SK-N-SH (cell line): ENCODE results near the gene SEC62. TPM values are rescaled to one million over a fixed set of nuclear protein-coding genes. Genes with fewer than 3 reads are reported as not detected.

Source experiments
- CTCF ChIA-PET: fragments of 300-600, 350-600 bp; formaldehyde crosslinking; extraction: SDS; loops from one replicate; lab custom pipeline; 2021; lab: Yijun Ruan, JAX
- POLR2A ChIA-PET: fragments of 350-600 bp; sonication (Branson Sonifier 250); formaldehyde crosslinking; extraction: SDS; loops from one replicate; lab custom pipeline; 2020; ENCODE audit warnings: antibody characterized with exemption, inconsistent platforms; lab: Yijun Ruan, JAX
- DNase-seq: peaks from one replicate; pipeline ENCODE4 v3.0.0; 2012
- H2AFZ ChIP-seq: fragments of 200-600 bp; sonication (generic); 2 replicates; pipeline ENCODE4 v1.8.1; 2016; ENCODE audit warnings: antibody characterized with exemption, mild to moderate bottlenecking, low read depth
- H3F3A ChIP-seq: fragments of 200-600 bp; sonication (generic); replicated peaks from 2 replicates; pipeline ENCODE3; 2016; ENCODE audit warnings: antibody characterized with exemption, mild to moderate bottlenecking; ENCODE audit not compliant: insufficient read depth
- H3K27ac ChIP-seq, 2 experiments: fragments of 200-500 bp in 1 of 2; fragments of 200-600 bp in 1 of 2; sonication (Bioruptor generic) in 1 of 2; sonication (generic), shearing (Covaris generic) in 1 of 2; 2 replicates each; pipeline versions ENCODE4 v1.5.1 to v1.6.1; 2014 to 2016; ENCODE audit warnings: low read depth in 2 of 2, inconsistent platforms in 1 of 2, low read length in 1 of 2, mild to moderate bottlenecking in 1 of 2, mixed read lengths in 1 of 2
- H3K27me3 ChIP-seq: fragments of 200-600 bp; sonication (generic), shearing (Covaris generic); 2 replicates; pipeline ENCODE4 v1.6.1; 2016; ENCODE audit warnings: mixed run types; ENCODE audit not compliant: insufficient read depth
- H3K36me3 ChIP-seq, 2 experiments: fragments of 200-500 bp in 1 of 2; fragments of 200-600 bp in 1 of 2; sonication (Bioruptor generic) in 1 of 2; sonication (generic) in 1 of 2; replicated peaks in 1 of 2; 2 replicates each; pipeline versions ENCODE3 to v1.5.1; 2014 to 2016; ENCODE audit warnings: low read length in 1 of 2, mild to moderate bottlenecking in 1 of 2; ENCODE audit not compliant: insufficient read depth in 2 of 2, control insufficient read depth in 1 of 2
- H3K4me1 ChIP-seq, 2 experiments: fragments of 200-500 bp in 1 of 2; fragments of 200-600 bp in 1 of 2; sonication (Bioruptor generic) in 1 of 2; sonication (generic), shearing (Covaris generic) in 1 of 2; 2 replicates each; pipeline versions ENCODE4 v1.5.1 to v1.6.1; 2014 to 2016; ENCODE audit warnings: low read depth in 1 of 2, low read length in 1 of 2, mixed run types in 1 of 2; ENCODE audit not compliant: insufficient read depth in 2 of 2, control insufficient read depth in 1 of 2
- H3K4me2 ChIP-seq: fragments of 200-600 bp; sonication (generic), shearing (Covaris generic); 2 replicates; pipeline ENCODE4 v1.6.1; 2017; ENCODE audit warnings: mixed run types
- H3K4me3 ChIP-seq, 2 experiments: fragments of 200-500 bp in 1 of 2; fragments of 200-600 bp in 1 of 2; sonication (Bioruptor generic) in 1 of 2; sonication (generic), shearing (Covaris generic) in 1 of 2; 2 replicates each; pipeline versions ENCODE4 v1.5.1 to v1.8.1; 2014 to 2016; ENCODE audit warnings: low read depth in 2 of 2, inconsistent platforms in 1 of 2, low read length in 1 of 2, mild to moderate bottlenecking in 1 of 2, mixed read lengths in 1 of 2, moderate library complexity in 1 of 2
- H3K79me2 ChIP-seq: fragments of 200-600 bp; sonication (generic); 2 replicates; pipeline ENCODE4 v1.8.1; 2017; ENCODE audit warnings: mild to moderate bottlenecking; ENCODE audit not compliant: insufficient read depth
- H3K9ac ChIP-seq: fragments of 200-600 bp; sonication (generic); 2 replicates; pipeline ENCODE4 v1.6.1; 2017; ENCODE audit warnings: mixed run types
- H3K9me2 ChIP-seq: fragments of 200-600 bp; sonication (generic); 2 replicates; pipeline ENCODE4 v1.6.1; 2017; ENCODE audit warnings: mixed run types
- H3K9me3 ChIP-seq: fragments of 200-600 bp; sonication (generic); 2 replicates; pipeline ENCODE4 v1.6.1; 2017; ENCODE audit warnings: mixed run types, mild to moderate bottlenecking, moderate library complexity
- H4K20me1 ChIP-seq: fragments of 200-600 bp; sonication (generic); 2 replicates; pipeline ENCODE4 v1.6.1; 2017; ENCODE audit warnings: mild to moderate bottlenecking, mixed run types; ENCODE audit not compliant: insufficient read depth
- EP300 ChIP-seq, 2 experiments: IDR thresholded peaks; 2 replicates each; pipeline versions ENCODE4 v1.4.0 to v1.6.1; 2012; ENCODE audit warnings: borderline replicate concordance in 1 of 2, low read depth in 1 of 2, low read length in 1 of 2
- EZH2phosphoT487 ChIP-seq: fragments of 200-600 bp; sonication (generic); IDR thresholded peaks from 2 replicates; pipeline ENCODE4 v1.6.1; 2017; ENCODE audit warnings: low read depth, mixed run types, mild to moderate bottlenecking, antibody characterized with exemption, moderate library complexity, borderline replicate concordance
- FOXJ3 ChIP-seq: sonication (generic); formaldehyde crosslinking; IDR thresholded peaks from 2 replicates; pipeline ENCODE4 v1.5.1; 2020; ENCODE audit warnings: mild to moderate bottlenecking, missing genetic modification reagents
- GATA2 ChIP-seq: sonication (generic); formaldehyde crosslinking; IDR thresholded peaks from 2 replicates; pipeline ENCODE4 v1.5.0; 2020; ENCODE audit warnings: mild to moderate bottlenecking, missing genetic modification reagents
- JUND ChIP-seq: IDR thresholded peaks from 2 replicates; pipeline ENCODE4 v1.4.0; 2012
- MEF2A ChIP-seq: IDR thresholded peaks from 2 replicates; pipeline ENCODE4 v1.4.0; 2012; ENCODE audit warnings: low read depth, borderline replicate concordance
- NRF1 ChIP-seq: IDR thresholded peaks from 2 replicates; pipeline ENCODE4 v1.6.1; 2012; ENCODE audit warnings: low read depth, mild to moderate bottlenecking, low read length
- POLR2AphosphoS5 ChIP-seq: IDR thresholded peaks from 2 replicates; pipeline ENCODE4 v1.6.1; 2012; ENCODE audit warnings: low read depth, low read length
- RAD21 ChIP-seq: IDR thresholded peaks from 2 replicates; pipeline ENCODE4 v1.6.1; 2012; ENCODE audit warnings: mild to moderate bottlenecking, low read length
- RCOR1 ChIP-seq: fragments of 150-350 bp; IDR thresholded peaks from 2 replicates; pipeline ENCODE4 v1.6.1; 2017; ENCODE audit warnings: antibody characterized with exemption, low read length
- SIN3A ChIP-seq: IDR thresholded peaks from 2 replicates; pipeline ENCODE4 v1.6.1; 2012; ENCODE audit warnings: low read depth, mild to moderate bottlenecking, low read length, moderate library complexity, borderline replicate concordance
- TAF1 ChIP-seq: IDR thresholded peaks from 2 replicates; pipeline ENCODE4 v1.6.1; 2012; ENCODE audit warnings: low read depth, mild to moderate bottlenecking, low read length, moderate library complexity, borderline replicate concordance
- WGBS: methylation state at CpG from one replicate; pipeline ENCODE4 v1.1.6; 2017; ENCODE audit warnings: low lambda C conversion rate; 5-methylcytosine and 5-hydroxymethylcytosine counted together
- polyA plus RNA-seq, 3 experiments: library from polyadenylated mRNA; depleted of rRNA; stranded (reverse); fragments of >200 nt; gene quantifications; 2 replicates each; pipeline ENCODE4 v1.2.3, GENCODE V29; 2012
- TF ChIP-seq, protein P1 (sequence below): IDR thresholded peaks from 2 replicates; pipeline ENCODE4; 2012
- TF ChIP-seq, protein P2 (sequence below): IDR thresholded peaks from 2 replicates; pipeline ENCODE4 v1.6.1; 2012; ENCODE audit warnings: mild to moderate bottlenecking, low read depth, low read length, moderate library complexity
- TF ChIP-seq, protein P3 (sequence below): fragments of 200-600 bp; sonication (generic); IDR thresholded peaks from 2 replicates; pipeline ENCODE4 v1.6.1; 2017; ENCODE audit warnings: antibody characterized with exemption, mild to moderate bottlenecking, moderate library complexity

Gene SEC62
- polyA plus RNA-seq, 1 of the 3 experiments (the other 2 are of a cell fraction) = 15.0 TPM

DNA sequence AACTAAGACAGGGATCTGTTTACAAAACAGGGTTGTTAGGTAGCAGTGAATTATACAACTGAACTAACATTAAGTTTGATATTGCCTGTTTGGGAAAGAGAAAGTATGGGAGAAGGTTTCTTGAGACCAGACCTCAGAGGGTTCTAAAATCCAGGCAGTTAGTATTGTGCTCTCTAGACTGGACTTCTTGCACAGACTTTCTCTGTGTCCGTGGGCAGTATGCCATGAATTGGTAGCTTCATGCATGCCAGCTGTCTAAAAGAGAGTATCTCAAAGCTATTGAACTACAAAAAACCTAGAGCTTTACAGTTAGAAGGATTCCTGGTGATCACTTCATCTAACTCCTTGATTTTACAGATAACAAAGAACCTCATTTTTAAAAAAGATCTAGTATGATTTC is 42.8 kb upstream of the SEC62 start:
- Histone ChIP-seq H3K9me2 (no peaks in the 10 kb centered on the region), H3K36me3 (no peaks in the 10 kb centered on the region), H3F3A (no peaks in the 10 kb centered on the region), H3K4me2 (no peak overlapping the region)
- CTCF ChIA-PET = interaction anchor here (1.0 to 1.4 kb wide), 2 partner anchors 36 to 43 kb away, joined by 3 read pairs; partner anchors contain the start of gene SEC62
- TF ChIP-seq NRF1 (no peak), EP300 (IDR thresholded peaks at IDR 0.05; ENCODE audit: borderline replicate concordance in 1 of 2, low read depth in 1 of 2, low read length in 1 of 2) (no peak), RAD21 (no peak), RCOR1 (no peak), FOXJ3 (CRISPR knock-in tag) (no peak), TAF1 (no peak), POLR2AphosphoS5 (no peak), SIN3A (no peak), MEF2A (no peak), GATA2 (CRISPR knock-in tag) (no peak), EZH2phosphoT487 (no peak), JUND (no peak)
- TF ChIP-seq, protein P1, sequence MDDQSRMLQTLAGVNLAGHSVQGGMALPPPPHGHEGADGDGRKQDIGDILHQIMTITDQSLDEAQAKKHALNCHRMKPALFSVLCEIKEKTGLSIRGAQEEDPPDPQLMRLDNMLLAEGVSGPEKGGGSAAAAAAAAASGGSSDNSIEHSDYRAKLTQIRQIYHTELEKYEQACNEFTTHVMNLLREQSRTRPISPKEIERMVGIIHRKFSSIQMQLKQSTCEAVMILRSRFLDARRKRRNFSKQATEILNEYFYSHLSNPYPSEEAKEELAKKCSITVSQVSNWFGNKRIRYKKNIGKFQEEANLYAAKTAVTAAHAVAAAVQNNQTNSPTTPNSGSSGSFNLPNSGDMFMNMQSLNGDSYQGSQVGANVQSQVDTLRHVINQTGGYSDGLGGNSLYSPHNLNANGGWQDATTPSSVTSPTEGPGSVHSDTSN = no peak
- TF ChIP-seq, protein P2, sequence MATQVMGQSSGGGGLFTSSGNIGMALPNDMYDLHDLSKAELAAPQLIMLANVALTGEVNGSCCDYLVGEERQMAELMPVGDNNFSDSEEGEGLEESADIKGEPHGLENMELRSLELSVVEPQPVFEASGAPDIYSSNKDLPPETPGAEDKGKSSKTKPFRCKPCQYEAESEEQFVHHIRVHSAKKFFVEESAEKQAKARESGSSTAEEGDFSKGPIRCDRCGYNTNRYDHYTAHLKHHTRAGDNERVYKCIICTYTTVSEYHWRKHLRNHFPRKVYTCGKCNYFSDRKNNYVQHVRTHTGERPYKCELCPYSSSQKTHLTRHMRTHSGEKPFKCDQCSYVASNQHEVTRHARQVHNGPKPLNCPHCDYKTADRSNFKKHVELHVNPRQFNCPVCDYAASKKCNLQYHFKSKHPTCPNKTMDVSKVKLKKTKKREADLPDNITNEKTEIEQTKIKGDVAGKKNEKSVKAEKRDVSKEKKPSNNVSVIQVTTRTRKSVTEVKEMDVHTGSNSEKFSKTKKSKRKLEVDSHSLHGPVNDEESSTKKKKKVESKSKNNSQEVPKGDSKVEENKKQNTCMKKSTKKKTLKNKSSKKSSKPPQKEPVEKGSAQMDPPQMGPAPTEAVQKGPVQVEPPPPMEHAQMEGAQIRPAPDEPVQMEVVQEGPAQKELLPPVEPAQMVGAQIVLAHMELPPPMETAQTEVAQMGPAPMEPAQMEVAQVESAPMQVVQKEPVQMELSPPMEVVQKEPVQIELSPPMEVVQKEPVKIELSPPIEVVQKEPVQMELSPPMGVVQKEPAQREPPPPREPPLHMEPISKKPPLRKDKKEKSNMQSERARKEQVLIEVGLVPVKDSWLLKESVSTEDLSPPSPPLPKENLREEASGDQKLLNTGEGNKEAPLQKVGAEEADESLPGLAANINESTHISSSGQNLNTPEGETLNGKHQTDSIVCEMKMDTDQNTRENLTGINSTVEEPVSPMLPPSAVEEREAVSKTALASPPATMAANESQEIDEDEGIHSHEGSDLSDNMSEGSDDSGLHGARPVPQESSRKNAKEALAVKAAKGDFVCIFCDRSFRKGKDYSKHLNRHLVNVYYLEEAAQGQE = no peak
- TF ChIP-seq, protein P3, sequence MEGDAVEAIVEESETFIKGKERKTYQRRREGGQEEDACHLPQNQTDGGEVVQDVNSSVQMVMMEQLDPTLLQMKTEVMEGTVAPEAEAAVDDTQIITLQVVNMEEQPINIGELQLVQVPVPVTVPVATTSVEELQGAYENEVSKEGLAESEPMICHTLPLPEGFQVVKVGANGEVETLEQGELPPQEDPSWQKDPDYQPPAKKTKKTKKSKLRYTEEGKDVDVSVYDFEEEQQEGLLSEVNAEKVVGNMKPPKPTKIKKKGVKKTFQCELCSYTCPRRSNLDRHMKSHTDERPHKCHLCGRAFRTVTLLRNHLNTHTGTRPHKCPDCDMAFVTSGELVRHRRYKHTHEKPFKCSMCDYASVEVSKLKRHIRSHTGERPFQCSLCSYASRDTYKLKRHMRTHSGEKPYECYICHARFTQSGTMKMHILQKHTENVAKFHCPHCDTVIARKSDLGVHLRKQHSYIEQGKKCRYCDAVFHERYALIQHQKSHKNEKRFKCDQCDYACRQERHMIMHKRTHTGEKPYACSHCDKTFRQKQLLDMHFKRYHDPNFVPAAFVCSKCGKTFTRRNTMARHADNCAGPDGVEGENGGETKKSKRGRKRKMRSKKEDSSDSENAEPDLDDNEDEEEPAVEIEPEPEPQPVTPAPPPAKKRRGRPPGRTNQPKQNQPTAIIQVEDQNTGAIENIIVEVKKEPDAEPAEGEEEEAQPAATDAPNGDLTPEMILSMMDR = no peak
- TF ChIP-seq, all 33 proteins: peak for 0
- H3K9me3 ChIP-seq = no peaks in the 10 kb centered on the region
- H4K20me1 ChIP-seq = no peaks in the 10 kb centered on the region
- H3K4me1 ChIP-seq = peaks cover 0 to 2% of the 10 kb centered on the region in 2 experiments; a peak in 1 of 4 replicates
- POLR2A ChIA-PET = no interaction called here
- no peak overlapping the region for H3K9ac ChIP-seq
- DNase-seq = no peak
- H3K27me3 ChIP-seq = no peaks in the 10 kb centered on the region
- 18% methylated on average over 1 of the region's 1 CpG for WGBS
- H3K79me2 ChIP-seq = no peaks in the 10 kb centered on the region
- no peak overlapping the region for H2AFZ ChIP-seq
- H3K27ac ChIP-seq = no peak overlapping the region; a peak in 1 of 4 replicates
- H3K4me3 ChIP-seq = no peak overlapping the region
